Measurements from ENCODE around the gene TBPL1. TPM values are rescaled to one million over a fixed set of nuclear protein-coding genes. Genes with fewer than 3 reads are reported as not detected.

TBPL1 gene
- total RNA-seq, 1 experiment from 2014 or later: 65.6 TPM

GRCh38 chr6:133939778-133940667 is 13.0 kb upstream of the TBPL1 start:
- Histone ChIP-seq H3K27ac (no peak overlapping the region), H3K4me1 (replicated peaks) (no peaks in the 10 kb centered on the region), H3K9me3 (replicated peaks) (no peaks in the 10 kb centered on the region), H3K27me3 (replicated peaks) (no peaks in the 10 kb centered on the region), H3K4me3 (no peak overlapping the region), H3K36me3 (no peaks in the 10 kb centered on the region)
- no peak for DNase-seq (ENCODE audit: low read depth in 1 of 2, low spot score in 2 of 2)

- Histone ChIP-seq H3K9me3 (replicated peaks) (no peaks in the 10 kb centered on the region), H3K36me3 (no peaks in the 10 kb centered on the region), H3K27ac (no peak overlapping the region), H3K4me1 (replicated peaks) (no peaks in the 10 kb centered on the region), H3K4me3 (no peak overlapping the region), H3K27me3 (replicated peaks) (0 out of 2 replicates have a peak, but pooled peaks cover 4% of the 10 kb centered on the region)
- DNase-seq (ENCODE audit: low read depth in 1 of 2, low spot score in 2 of 2): no peak
Measured at GRCh38 chr6:133945158-133945557, 7.9 kb upstream of the TBPL1 start.

- H3K36me3 ChIP-seq: no peaks in the 10 kb centered on the region
- H3K4me3 ChIP-seq: no peak overlapping the region
- peaks cover 7% of the 10 kb centered on the region for H3K4me1 ChIP-seq (replicated peaks)
- H3K27ac ChIP-seq: no peak overlapping the region
- DNase-seq (ENCODE audit: low read depth in 1 of 2, low spot score in 2 of 2): no peak
- no peaks in the 10 kb centered on the region for H3K9me3 ChIP-seq (replicated peaks)
- H3K27me3 ChIP-seq (replicated peaks): 0 out of 2 replicates have a peak, but pooled peaks cover 4% of the 10 kb centered on the region
Measured at GRCh38 chr6:133947302-133947900, 5.6 kb upstream of the TBPL1 start.

- Histone ChIP-seq H3K4me3 (no peak overlapping the region), H3K36me3 (peaks cover 3% of the 10 kb centered on the region), H3K27me3 (replicated peaks) (0 out of 2 replicates have a peak, but pooled peaks cover 4% of the 10 kb centered on the region), H3K27ac (no peak overlapping the region), H3K4me1 (replicated peaks) (peaks cover 7% of the 10 kb centered on the region), H3K9me3 (replicated peaks) (no peaks in the 10 kb centered on the region)
- DNase-seq (ENCODE audit: low read depth in 1 of 2, low spot score in 2 of 2): no peak
Measured at GRCh38 chr6:133948472-133948871, 4.6 kb upstream of the TBPL1 start.

- peak overlapping the region; percentile 78 for H3K4me3 ChIP-seq
- no peak for DNase-seq (ENCODE audit: low read depth in 1 of 2, low spot score in 2 of 2)
- peaks cover 3% of the 10 kb centered on the region for H3K36me3 ChIP-seq
- H3K9me3 ChIP-seq (replicated peaks): no peaks in the 10 kb centered on the region
- 0 out of 2 replicates have a peak, but pooled peaks cover 4% of the 10 kb centered on the region for H3K27me3 ChIP-seq (replicated peaks)
- H3K27ac ChIP-seq: no peak overlapping the region
- peaks cover 15% of the 10 kb centered on the region for H3K4me1 ChIP-seq (replicated peaks)
Measured at GRCh38 chr6:133951227-133951626, 1.8 kb upstream of the TBPL1 start.

GRCh38 chr6:133951881-133952814 is 876 bp upstream of the TBPL1 start:
- peaks cover 15% of the 10 kb centered on the region for H3K4me1 ChIP-seq (replicated peaks)
- H3K9me3 ChIP-seq (replicated peaks): no peaks in the 10 kb centered on the region
- H3K27me3 ChIP-seq (replicated peaks): no peaks in the 10 kb centered on the region
- H3K4me3 ChIP-seq: peak overlapping the region; percentile 78
- H3K36me3 ChIP-seq: peaks cover 3% of the 10 kb centered on the region
- peak; percentile 66 to 71 for DNase-seq (ENCODE audit: low read depth in 1 of 2, low spot score in 2 of 2)
- H3K27ac ChIP-seq: peak overlapping the region; percentile 77

- Histone ChIP-seq H3K27me3 (replicated peaks) (no peaks in the 10 kb centered on the region), H3K36me3 (peaks cover 3% of the 10 kb centered on the region), H3K4me3 (peak overlapping the region; percentile 78), H3K4me1 (replicated peaks) (peaks cover 15% of the 10 kb centered on the region), H3K27ac (peak overlapping the region; percentile 31; the same call in 1 of the 2 replicates), H3K9me3 (replicated peaks) (no peaks in the 10 kb centered on the region)
- DNase-seq (ENCODE audit: low read depth in 1 of 2, low spot score in 2 of 2): peak in 1 of 2 experiments; percentile 11
Measured at GRCh38 chr6:133953634-133954415, 801 bp downstream of the TBPL1 start.

GRCh38 chr6:133954657-133955576 is 1.9 kb downstream of the TBPL1 start:
- H3K27me3 ChIP-seq (replicated peaks): no peaks in the 10 kb centered on the region
- H3K4me3 ChIP-seq: no peak overlapping the region
- H3K27ac ChIP-seq: no peak overlapping the region
- peaks cover 3% of the 10 kb centered on the region for H3K36me3 ChIP-seq
- no peaks in the 10 kb centered on the region for H3K9me3 ChIP-seq (replicated peaks)
- no peak for DNase-seq (ENCODE audit: low read depth in 1 of 2, low spot score in 2 of 2)
- peaks cover 15% of the 10 kb centered on the region for H3K4me1 ChIP-seq (replicated peaks)

- Histone ChIP-seq H3K36me3 (peaks cover 3% of the 10 kb centered on the region), H3K9me3 (replicated peaks) (no peaks in the 10 kb centered on the region), H3K27ac (no peak overlapping the region), H3K27me3 (replicated peaks) (no peaks in the 10 kb centered on the region), H3K4me1 (replicated peaks) (peaks cover 15% of the 10 kb centered on the region), H3K4me3 (no peak overlapping the region)
- DNase-seq (ENCODE audit: low read depth in 1 of 2, low spot score in 2 of 2): no peak
Measured at GRCh38 chr6:133955582-133956415, 2.8 kb downstream of the TBPL1 start.

GRCh38 chr6:133956416-133957049 is 3.5 kb downstream of the TBPL1 start:
- peaks cover 8% of the 10 kb centered on the region for H3K4me1 ChIP-seq (replicated peaks)
- H3K4me3 ChIP-seq: no peak overlapping the region
- H3K36me3 ChIP-seq: peaks cover 3% of the 10 kb centered on the region
- H3K27ac ChIP-seq: no peak overlapping the region
- H3K9me3 ChIP-seq (replicated peaks): no peaks in the 10 kb centered on the region
- H3K27me3 ChIP-seq (replicated peaks): no peaks in the 10 kb centered on the region
- DNase-seq (ENCODE audit: low read depth in 1 of 2, low spot score in 2 of 2): no peak

- Histone ChIP-seq H3K27ac (no peak overlapping the region), H3K27me3 (replicated peaks) (no peaks in the 10 kb centered on the region), H3K4me1 (replicated peaks) (peaks cover 8% of the 10 kb centered on the region), H3K36me3 (peaks cover 3% of the 10 kb centered on the region), H3K4me3 (no peak overlapping the region), H3K9me3 (replicated peaks) (no peaks in the 10 kb centered on the region)
- no peak for DNase-seq (ENCODE audit: low read depth in 1 of 2, low spot score in 2 of 2)
Measured at GRCh38 chr6:133957227-133957626, 4.2 kb downstream of the TBPL1 start.

Data from SJSA1 (cell line).